Mesenteric fat pad (tissue), 1 donor: Measurements from ENCODE around the gene PIK3C3. TPM values are rescaled to one million over a fixed set of nuclear protein-coding genes. Genes with fewer than 3 reads are reported as not detected.
"Not testable (repeated sequence)": the region's sequence is repeated elsewhere in the genome, so short reads cannot be mapped to it uniquely, and the experiment has no call there.

Source experiments
- DNase-seq: peaks from one replicate; pipeline ENCODE4 v3.0.0-alpha.2; 2020; ENCODE audit warnings: low spot score
- total RNA-seq: library from RNA; stranded (reverse); fragmentation: NEBNext Ultra II Directional; extraction: Animal tissue kit (Norgen Biotek cat#: 25700); gene quantifications from one replicate; pipeline ENCODE4 v1.2.1, GENCODE V29; 2021
- donor health status: DM: yes; HTN: yes; CAD: no.

The PIK3C3 gene
- total RNA-seq, 1 donor from 2014 or later, result 46.5 TPM

DNA sequence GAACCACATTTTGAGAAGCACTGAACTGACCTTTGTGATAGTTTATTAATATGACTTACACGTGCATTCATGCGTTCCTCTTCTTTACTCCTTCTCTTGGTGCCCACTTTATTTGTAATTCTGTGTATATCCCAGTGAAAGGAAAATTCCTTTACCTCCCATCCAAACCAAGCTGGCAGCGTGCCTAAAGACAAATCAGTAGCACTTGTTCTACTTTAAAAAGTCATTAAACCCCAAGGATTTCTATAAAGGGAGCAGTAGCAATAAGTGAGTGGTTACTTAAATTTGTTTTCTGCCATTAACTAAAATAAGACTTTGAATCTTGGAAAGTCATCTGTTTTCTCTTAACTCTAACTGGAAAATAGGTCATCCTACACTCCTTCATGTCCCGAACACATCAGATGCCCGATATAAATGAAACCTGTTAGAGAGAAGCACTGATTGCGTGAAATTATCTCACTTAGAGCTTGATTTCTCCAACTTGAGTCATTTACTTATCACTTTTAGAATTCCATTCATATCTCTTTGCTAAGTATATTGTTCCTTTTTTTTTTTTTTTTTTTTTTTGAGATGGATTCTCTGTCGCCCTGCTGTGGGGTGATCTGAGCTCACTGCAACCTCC, 10.7 kb downstream of the PIK3C3 start:
- no peak for DNase-seq

DNA sequence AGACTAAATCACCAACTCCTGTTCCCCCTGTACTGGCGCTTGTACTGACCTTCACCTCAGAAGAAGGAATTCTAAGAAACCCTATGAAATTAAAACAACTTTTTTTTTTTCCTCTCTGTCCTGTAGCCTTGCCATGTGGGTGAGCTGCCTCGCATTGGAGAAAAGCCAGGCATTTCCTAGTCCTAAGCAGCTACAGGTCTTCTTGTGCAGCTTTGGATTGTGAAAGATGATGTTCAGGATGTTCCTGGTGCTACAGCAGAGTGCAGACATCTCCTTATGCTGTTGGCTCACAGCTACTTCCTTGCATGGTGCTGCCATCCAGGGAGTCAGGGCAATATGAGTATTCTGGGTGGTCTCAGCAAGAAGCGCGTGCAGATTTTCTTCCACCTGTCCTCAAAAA, 11.9 kb downstream of the PIK3C3 start:
- no peak for DNase-seq

DNA sequence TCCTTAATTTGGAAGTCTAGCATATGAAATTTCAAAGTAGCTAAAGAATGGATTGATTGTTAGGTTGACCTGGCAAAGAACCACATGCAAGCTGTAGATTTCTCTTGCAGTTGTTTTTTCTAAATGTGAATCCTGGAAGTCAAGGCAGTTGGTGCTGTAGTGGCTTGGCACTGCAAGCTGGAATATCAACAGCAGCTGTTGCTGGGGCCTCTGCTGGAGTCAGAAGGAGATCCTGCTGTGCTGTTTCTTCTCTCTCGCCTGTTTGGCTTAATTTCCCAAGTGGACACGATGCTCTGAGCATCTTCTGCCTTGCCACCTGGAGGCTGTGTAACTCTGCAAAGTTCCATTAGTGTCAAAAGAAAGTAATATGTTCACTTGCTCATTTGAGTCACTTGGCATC, 12.6 kb downstream of the PIK3C3 start:
- DNase-seq, result no peak

DNA sequence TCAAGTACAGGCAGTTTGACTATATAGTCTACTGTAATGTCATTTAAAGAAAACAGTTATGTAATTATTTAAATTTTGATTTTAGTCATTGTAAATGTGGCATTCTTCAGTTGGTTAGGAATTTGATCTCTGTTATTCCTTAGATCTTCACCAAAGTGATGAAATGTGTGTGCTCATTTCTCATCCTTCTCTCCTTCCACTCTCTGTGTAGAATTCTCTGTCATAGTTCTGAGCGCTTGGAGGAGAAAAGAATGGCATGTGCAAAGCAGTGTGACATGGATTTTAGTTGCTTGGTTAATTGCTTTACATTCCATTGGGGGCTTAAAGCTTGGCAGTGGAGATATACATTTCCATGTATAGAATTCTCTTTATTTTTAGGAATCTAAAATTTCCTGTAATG, 14.8 kb downstream of the PIK3C3 start:
- no peak for DNase-seq

DNA sequence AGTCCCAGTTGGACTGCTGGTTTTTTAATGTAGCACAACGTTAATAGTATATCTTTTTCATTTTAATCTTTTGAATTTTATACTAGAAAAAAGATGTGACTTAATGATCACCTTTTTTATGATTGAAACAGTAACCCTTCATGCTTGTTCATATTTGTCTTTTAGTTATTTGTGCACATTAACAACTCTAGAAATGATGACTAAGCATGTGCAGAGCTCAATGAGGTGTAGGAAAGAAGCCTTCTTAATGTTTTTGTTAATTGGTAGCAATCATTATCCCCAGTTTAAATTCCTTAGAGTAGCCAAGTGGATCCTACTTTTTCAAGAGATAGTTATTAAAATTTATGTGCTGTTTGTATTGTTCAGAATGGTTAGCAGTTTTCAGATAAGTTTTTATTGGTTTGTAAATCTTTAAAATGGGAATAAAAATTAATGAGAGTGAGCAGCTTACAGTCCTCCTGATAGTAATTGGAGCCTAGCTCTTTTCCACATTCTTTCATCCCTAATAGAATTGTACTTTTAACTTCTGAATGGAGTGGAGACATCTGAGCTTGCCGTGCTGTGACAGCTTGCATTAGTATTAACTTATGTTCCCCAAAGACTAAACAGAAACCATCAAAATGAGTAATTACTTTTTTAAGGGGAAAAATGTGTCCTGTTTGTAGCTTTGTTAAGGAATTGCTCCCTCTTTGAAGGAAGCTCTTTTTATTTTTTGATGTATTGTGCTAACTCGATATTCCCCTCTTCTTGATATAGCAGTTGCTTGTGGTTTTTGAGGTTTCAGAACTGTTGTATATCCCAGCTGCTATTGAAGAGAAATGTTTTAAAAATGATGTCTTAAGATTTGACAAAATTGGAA, 17.3 kb downstream of the PIK3C3 start:
- no peak for DNase-seq

DNA sequence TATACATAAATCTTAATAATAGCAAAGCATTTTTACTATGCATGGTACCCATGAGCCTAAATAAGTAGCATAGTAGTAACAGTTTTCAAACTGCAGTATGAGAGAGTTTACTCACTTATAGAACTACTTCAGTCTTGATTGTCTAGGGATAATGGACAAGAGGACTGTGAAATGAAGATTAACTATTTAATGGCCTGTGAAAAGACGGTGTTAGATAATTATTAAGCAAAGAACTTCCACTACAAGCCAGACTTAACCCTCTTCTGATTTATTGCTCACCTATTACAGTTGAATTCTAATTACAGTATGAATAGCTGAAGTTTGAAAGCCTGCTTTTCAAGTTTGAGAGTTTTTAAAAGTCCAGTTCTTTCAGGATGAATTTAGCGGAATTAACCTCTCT, 18.9 kb downstream of the PIK3C3 start:
- no peak for DNase-seq

DNA sequence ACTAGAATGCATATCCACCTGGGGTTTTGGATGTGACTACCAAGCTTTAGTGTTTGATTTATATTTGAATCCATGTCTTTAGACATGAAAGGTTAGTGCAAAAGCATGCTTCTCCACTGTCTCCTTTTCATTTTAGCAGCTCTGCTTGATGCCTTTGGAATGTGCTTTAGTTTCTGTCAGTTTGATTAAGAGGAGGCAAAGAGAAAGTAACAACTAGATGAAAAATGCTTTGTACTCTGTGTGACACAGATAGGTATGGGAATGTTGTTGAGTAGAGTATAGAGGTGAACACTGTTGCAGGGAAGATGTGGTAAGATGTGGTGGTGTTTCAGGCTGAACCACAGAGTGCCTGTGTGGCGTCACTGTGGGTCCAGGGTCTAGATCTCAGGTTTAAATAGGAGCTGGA, 19.8 kb downstream of the PIK3C3 start:
- no peak for DNase-seq

DNA sequence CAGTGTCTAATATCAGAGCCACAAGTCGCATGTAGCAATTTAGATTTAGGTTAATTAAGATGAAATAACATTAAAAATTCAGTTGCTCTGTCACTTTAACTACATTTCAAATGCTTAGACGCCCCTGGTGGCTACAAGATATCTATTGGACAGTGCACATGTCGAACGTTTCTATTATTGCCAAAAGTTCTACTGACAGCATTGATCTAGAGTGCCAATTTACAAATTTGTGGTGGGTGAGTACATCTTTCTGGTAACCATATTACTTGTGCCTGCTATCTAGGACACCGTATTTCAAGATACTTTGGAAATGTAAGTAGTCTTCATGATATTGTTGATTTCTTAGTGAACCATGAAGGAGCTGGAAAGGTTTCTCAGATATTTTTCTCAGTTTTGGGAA, 20.2 kb downstream of the PIK3C3 start:
- DNase-seq, result no peak

DNA sequence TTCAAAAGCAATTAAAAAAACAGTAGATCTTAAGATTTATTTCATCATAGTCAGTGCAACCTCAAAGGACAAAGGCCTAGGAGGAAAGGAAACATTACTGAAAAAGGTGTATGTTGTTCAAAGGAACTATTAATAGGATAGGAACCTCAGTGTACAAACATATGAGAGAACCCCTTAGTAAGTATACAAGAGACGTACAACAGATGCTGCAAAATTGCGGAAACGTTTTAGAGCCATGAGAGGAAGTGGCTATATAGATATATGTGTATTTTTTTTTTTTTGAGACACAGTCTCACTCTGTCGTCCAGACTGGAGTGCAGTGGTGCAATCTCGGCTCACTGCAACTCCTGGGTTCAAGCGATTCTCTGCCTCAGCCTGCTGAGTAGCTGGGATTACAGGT, 22.2 kb downstream of the PIK3C3 start:
- no peak for DNase-seq

DNA sequence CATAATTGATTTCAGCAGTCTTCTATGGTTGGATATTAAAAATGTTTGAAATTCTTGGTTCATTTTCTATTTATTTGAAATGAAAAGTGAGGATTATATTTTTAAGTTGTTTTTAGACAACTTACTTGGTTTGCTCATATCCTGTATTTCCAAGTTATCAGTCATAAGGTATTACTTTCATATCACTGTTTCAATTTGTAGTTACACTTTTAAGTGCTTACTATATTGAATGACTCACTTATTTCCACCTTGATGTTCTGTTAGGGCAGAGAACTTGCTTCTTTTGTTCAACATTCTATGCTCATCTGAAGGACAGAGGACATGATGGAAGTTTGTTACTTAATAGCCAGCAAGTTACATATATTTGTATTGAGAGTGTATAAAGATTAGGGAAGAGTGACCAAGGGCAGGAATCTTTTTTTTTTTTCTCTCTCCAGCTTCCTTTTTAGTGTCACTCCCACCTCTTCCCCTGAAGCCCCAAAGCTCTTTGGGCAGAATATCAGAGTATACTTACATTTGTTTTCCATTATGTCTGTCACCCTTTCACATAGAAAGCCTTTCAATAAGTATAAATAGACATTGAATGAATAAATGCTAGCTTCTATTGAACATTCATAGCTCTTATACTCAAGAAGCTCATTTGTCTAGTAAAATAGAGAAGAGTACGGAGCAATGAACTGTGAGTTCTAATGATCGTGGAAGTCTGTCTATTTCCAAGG, 28.1 kb downstream of the PIK3C3 start:
- no peak for DNase-seq

DNA sequence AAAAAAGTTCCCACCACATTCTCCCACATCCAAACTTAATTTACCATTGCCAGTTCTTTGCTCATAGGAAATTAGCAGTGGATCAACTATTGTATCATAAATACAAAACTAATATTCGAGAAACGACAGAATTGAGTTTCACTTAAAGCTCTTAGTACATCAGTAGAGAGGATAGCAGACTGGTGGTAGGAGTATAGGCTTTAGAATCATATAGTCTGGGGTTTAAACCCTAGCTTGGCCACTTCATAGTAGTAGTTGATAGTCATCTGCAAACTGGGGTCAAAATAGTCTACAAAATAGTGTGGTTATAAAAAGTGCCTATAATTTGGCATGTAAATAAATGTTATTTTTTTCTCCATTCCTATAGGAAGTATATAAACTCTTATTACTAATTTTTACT, 30.9 kb downstream of the PIK3C3 start:
- no peak for DNase-seq

DNA sequence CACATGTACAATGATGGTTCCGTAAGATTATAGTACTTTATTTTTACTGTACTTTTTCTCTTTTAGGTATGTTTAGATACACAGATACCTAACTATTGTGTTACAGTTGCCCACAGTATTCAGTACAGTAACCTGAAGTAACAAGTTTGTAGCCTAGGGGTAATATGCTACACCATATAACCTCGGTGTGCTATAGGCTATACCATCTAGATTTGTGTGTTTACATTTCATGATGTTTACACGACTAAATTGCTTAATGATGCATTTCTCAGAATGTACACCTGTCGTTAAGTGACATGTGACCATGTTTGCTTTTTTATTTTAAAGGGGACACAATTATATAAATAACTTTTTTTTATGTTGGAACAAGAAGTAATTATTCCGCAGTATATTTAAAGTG, 34.5 kb downstream of the PIK3C3 start:
- DNase-seq, result no peak

DNA sequence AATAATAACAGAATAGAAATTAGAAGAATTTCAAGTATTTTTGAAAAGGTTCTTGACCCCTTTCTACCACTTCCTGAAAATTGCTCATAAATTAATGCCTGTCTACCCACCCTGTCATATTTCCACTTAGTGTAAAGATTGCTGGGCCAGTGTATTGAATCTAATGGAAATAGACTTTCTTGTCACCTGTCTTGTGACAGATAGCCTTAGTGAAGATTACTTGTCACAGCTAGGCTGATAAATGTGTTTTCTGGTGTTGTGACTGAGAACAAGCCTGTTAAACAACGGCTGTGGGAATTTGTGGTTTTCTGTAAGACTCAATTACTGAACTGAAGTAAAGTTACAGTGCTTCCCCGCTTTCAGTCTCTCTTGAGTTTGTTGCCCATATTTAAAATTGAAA, 37.0 kb downstream of the PIK3C3 start:
- DNase-seq, result no peak

DNA sequence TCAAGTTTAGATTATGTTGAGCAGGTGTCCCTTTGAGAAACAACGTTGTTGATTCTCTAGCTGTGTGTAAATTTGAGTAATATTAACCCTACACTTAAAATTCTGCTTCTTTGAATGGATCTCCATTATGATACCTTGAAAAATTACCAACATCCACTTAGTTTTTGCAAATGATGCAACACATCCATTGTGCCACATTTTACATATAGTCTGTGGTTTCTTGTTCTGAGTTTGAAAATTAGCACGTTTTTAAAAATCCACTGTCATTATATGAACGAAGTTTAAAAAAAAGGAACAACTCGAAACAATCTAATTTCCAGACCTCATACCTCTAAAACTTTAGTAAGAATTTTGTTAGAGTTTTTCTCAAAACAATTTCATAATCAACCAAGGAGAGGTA, 37.7 kb downstream of the PIK3C3 start:
- no peak for DNase-seq

DNA sequence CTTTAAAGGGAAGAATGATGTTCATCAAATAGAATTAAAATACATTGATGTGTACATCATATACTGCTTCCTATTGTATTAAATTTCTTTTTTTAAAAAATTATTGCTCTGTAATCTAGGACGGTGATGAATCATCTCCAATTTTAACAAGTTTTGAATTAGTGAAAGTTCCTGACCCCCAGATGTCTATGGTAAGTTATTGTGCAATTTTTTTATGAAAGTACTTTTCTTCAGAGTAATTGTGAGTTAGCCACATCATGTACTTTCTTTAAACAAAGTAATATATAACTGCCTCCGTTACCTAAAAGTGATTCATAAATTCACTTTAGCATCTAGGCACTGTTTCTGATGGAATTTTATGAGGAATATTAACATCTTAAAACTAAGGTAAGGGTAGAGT, 38.1 kb downstream of the PIK3C3 start:
- DNase-seq, result no peak

DNA sequence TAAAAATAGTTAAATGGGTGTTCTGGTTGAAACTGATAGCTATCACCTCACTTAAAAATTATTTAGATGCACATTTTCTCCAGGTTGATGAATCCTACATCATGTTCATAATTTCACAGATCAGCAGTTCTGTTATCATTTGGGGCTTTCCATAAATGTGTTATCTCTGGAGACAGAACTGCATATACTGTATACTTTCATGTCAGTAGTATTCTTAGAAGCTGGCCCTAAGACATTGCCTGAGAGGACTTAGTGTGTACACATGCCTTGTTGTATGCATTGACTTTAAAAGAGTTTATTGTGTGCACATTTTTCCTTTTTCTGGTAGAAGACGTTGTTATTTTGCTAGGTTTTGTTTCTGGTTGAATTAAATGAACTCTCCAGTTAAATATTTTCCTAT, 41.0 kb downstream of the PIK3C3 start:
- no peak for DNase-seq

DNA sequence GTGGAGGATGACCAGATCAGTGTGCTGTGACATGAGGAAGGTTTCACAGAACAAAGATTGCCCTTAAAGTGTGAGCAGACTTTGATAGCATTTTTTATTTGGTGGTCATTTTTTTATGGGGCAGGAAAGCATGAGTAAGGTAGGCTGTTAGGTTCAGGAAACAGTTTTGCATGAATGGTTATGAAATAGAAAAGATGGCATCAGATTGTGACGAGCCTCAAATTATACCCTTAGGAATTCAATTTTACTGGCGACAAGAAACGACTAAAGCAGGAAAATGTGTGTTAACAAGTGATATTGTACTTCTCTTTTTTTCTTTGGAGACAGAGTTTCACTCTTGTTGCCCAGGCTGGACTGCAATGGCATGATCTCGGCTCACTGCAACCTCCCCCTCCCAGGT, 44.7 kb downstream of the PIK3C3 start:
- DNase-seq, result no peak

DNA sequence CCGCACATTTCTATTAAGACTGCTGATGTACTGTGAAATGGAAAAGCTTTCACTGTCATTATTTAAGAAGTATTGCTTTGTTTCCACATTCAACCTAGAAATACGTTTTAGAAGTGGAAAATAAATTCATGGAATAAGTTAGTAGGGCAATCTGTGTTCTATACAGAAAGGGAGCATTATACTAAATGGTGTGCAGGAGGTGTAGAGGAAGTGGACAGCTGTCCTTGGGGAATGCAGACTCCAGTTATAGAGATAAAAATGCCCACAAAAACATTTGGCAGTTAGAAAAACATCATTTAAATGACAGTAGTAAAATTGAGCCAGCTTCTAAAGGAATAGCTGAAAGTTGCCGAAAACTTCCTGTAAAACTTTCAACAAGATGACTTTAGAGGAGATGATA, 46.8 kb downstream of the PIK3C3 start:
- no peak for DNase-seq

DNA sequence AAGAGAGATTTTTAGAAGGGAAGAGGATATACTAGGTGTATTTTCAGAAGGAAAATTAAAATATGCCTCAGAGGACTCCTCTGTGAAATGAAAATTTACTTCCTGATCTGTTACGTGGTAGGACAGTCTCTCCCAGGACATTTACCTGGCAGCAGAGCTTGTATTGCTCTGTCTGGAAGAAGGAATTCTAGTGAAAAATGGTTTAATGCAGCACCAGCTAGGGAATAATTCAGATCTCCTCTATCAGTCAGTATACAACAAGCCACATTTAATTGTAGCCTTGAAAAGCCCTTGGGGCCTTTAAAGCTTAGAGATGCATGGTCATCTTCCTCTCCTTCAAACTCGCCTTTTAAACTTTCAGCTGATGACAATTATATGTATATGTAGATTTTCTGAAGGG, 49.6 kb downstream of the PIK3C3 start:
- DNase-seq, result no peak

DNA sequence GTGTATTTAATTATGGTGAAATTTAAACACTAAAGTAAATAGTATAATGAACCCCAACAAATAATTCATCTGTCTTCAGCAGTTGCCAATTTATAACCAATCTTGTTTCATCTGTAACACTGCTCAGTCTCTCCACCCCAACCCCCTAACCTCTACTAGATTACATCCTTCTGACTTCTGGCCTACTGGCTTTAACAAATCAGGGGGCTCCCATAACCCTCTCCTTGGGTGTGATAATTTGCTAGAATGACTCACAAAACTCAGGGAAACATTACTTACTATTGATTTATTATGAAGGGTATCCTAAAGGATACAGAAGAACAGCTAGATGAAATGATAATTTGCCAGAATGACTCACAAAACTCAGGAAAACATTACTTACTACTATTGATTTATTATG, 50.7 kb downstream of the PIK3C3 start:
- DNase-seq, result no peak

DNA sequence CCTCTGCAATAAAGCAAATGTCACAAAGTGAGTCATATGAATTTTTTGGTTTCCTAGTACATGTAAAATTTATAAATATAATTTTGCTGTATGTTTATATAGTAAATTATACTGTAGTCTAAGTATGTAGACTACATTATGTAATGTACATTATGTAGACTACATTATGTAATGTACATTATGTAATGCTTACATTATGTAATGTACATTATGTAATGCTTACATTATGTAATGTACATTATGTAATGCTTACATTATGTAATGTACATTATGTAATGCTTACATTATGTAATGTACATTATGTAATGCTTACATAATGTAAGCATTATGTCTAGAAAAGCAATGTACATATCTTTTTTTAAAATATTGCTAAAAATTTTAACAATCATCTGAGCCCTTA, 54.4 kb downstream of the PIK3C3 start:
- not testable (repeated sequence) for DNase-seq

DNA sequence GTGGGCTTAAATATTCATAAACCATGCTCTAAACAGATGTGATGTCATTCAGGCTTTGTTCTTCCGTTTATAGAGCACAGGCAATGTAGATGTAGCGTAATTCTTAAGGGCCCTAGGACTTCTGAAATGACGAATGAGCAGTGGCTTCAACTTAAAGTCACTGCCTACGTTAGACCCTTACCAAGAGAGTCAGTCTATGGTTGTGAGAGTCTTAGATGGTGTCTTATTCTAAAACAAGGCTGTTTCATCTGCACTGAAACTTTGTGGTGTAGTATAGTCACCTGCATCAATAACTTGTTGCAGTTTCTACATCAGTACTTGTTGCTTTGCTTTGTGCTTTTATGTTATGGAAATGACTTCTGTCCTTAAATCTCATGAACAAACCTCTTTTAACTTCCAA, 56.0 kb downstream of the PIK3C3 start:
- DNase-seq, result no peak
